ENCODE data around the gene PPFIBP1. TPM values are rescaled to one million over a fixed set of nuclear protein-coding genes. Genes with fewer than 3 reads are reported as not detected.
"Not testable (repeated sequence)": the region's sequence is repeated elsewhere in the genome, so short reads cannot be mapped to it uniquely, and the experiment has no call there.

Gene PPFIBP1
- total RNA-seq, 1 donor from 2014 or later = 184 TPM

- Mint-ChIP-seq H3K27ac (ENCODE audit: unreplicated experiment) (peak overlapping the region; percentile 46), H3K4me3 (ENCODE audit: unreplicated experiment) (no peak overlapping the region), H3K4me1 (ENCODE audit: unreplicated experiment) (peaks cover 26% of the 10 kb centered on the region), H3K36me3 (ENCODE audit: low read depth, unreplicated experiment) (peaks cover 43% of the 10 kb centered on the region), H3K9me3 (ENCODE audit: unreplicated experiment) (peaks cover 3% of the 10 kb centered on the region), H3K27me3 (ENCODE audit: unreplicated experiment) (peaks cover 6% of the 10 kb centered on the region)
- DNase-seq (ENCODE audit: low spot score) = no peak
- no peak for TF ChIP-seq CTCF (IDR thresholded peaks at IDR 0.05; ENCODE audit: unreplicated experiment)
These were observed 69.3 kb downstream of the PPFIBP1 start for GRCh38 chr12:27593266-27593665.

GRCh38 chr12:27595231-27595642, 71.2 kb downstream of the PPFIBP1 start:
- no peak for TF ChIP-seq CTCF (IDR thresholded peaks at IDR 0.05; ENCODE audit: unreplicated experiment)
- Mint-ChIP-seq H3K4me1 (ENCODE audit: unreplicated experiment) (peaks cover 28% of the 10 kb centered on the region), H3K36me3 (ENCODE audit: low read depth, unreplicated experiment) (peaks cover 45% of the 10 kb centered on the region), H3K9me3 (ENCODE audit: unreplicated experiment) (peaks cover 3% of the 10 kb centered on the region), H3K27ac (ENCODE audit: unreplicated experiment) (peak overlapping the region; percentile 81), H3K27me3 (ENCODE audit: unreplicated experiment) (peaks cover 6% of the 10 kb centered on the region), H3K4me3 (ENCODE audit: unreplicated experiment) (peak overlapping the region; percentile 22)
- no peak for DNase-seq (ENCODE audit: low spot score)

GRCh38 chr12:27598866-27599265, 74.9 kb downstream of the PPFIBP1 start:
- not testable (repeated sequence) for H3K27ac Mint-ChIP-seq (ENCODE audit: unreplicated experiment); H3K27me3 Mint-ChIP-seq (ENCODE audit: unreplicated experiment); H3K9me3 Mint-ChIP-seq (ENCODE audit: unreplicated experiment); H3K4me3 Mint-ChIP-seq (ENCODE audit: unreplicated experiment); DNase-seq (ENCODE audit: low spot score)
- peaks cover 35% of the 10 kb centered on the region for H3K36me3 Mint-ChIP-seq (ENCODE audit: low read depth, unreplicated experiment)
- peaks cover 15% of the 10 kb centered on the region for H3K4me1 Mint-ChIP-seq (ENCODE audit: unreplicated experiment)

GRCh38 chr12:27601056-27601828, 77.2 kb downstream of the PPFIBP1 start:
- H3K9me3 Mint-ChIP-seq (ENCODE audit: unreplicated experiment); H3K4me3 Mint-ChIP-seq (ENCODE audit: unreplicated experiment); H3K27me3 Mint-ChIP-seq (ENCODE audit: unreplicated experiment); DNase-seq (ENCODE audit: low spot score); H3K27ac Mint-ChIP-seq (ENCODE audit: unreplicated experiment): not testable (repeated sequence)
- Mint-ChIP-seq H3K4me1 (ENCODE audit: unreplicated experiment) (peaks cover 12% of the 10 kb centered on the region), H3K36me3 (ENCODE audit: low read depth, unreplicated experiment) (peaks cover 28% of the 10 kb centered on the region)

GRCh38 chr12:27602516-27602915, 78.5 kb downstream of the PPFIBP1 start:
- Mint-ChIP-seq H3K36me3 (ENCODE audit: low read depth, unreplicated experiment) (peaks cover 18% of the 10 kb centered on the region), H3K4me3 (ENCODE audit: unreplicated experiment) (no peak overlapping the region), H3K27ac (ENCODE audit: unreplicated experiment) (no peak overlapping the region), H3K27me3 (ENCODE audit: unreplicated experiment) (peaks cover 2% of the 10 kb centered on the region), H3K4me1 (ENCODE audit: unreplicated experiment) (peaks cover 12% of the 10 kb centered on the region), H3K9me3 (ENCODE audit: unreplicated experiment) (peaks cover 3% of the 10 kb centered on the region)
- TF ChIP-seq CTCF (IDR thresholded peaks at IDR 0.05; ENCODE audit: unreplicated experiment) = no peak
- no peak for DNase-seq (ENCODE audit: low spot score)

- no peaks in the 10 kb centered on the region for H3K9me3 Mint-ChIP-seq (ENCODE audit: unreplicated experiment)
- DNase-seq (ENCODE audit: low spot score) = no peak
- H3K27ac Mint-ChIP-seq (ENCODE audit: unreplicated experiment) = no peak overlapping the region
- TF ChIP-seq CTCF (IDR thresholded peaks at IDR 0.05; ENCODE audit: unreplicated experiment) = no peak
- H3K27me3 Mint-ChIP-seq (ENCODE audit: unreplicated experiment) = peaks cover 2% of the 10 kb centered on the region
- peaks cover 11% of the 10 kb centered on the region for H3K36me3 Mint-ChIP-seq (ENCODE audit: low read depth, unreplicated experiment)
- no peak overlapping the region for H3K4me3 Mint-ChIP-seq (ENCODE audit: unreplicated experiment)
- peaks cover under 1% of the 10 kb centered on the region for H3K4me1 Mint-ChIP-seq (ENCODE audit: unreplicated experiment)
These were observed 80.4 kb downstream of the PPFIBP1 start for GRCh38 chr12:27604431-27604830.
